Tibial artery (tissue), 4 donors: Measurements from ENCODE around the gene TCF4.
A peak's percentile ranks its signal among the peaks of the same experiment; 100 is the strongest.

Experiments
- DNase-seq, 2 donors: peaks; one replicate each; pipeline ENCODE4 v3.0.0-alpha.2; 2019
- H3K27ac ChIP-seq, 2 donors: fragments of 200-600 bp; sonication (generic) in 1 of 2; 1 replicate in 1 of 2; 2 replicates in 1 of 2; pipeline ENCODE4 v1.5.1; 2018 to 2019; ENCODE audit warnings: mild to moderate bottlenecking in 1 of 2
- H3K27me3 ChIP-seq, 2 donors: fragments of 200-600 bp; sonication (generic) in 1 of 2; one replicate each; pipeline versions ENCODE4 v1.5.1 to v1.6.0; 2016 to 2019
- H3K36me3 ChIP-seq, 3 donors: fragments of 200-600 bp; sonication (generic) in 2 of 3; one replicate each; pipeline ENCODE4 v1.5.1; 2016 to 2019; ENCODE audit warnings: mild to moderate bottlenecking in 2 of 3
- H3K4me1 ChIP-seq, 4 donors: fragments of 200-600 bp; sonication (generic) in 2 of 4; 1 replicate in 3 of 4; 2 replicates in 1 of 4; pipeline ENCODE4 v1.5.1; 2016 to 2019
- H3K4me3 ChIP-seq, 2 donors: fragments of 200-600 bp; sonication (generic) in 1 of 2; 1 replicate in 1 of 2; 2 replicates in 1 of 2; pipeline ENCODE4 v1.5.1; 2018 to 2019; ENCODE audit warnings: mild to moderate bottlenecking in 2 of 2
- H3K9me3 ChIP-seq, 3 donors: fragments of 200-600 bp; sonication (generic) in 1 of 3; one replicate each; pipeline ENCODE4 v1.5.1; 2016 to 2019
- CTCF ChIP-seq, 2 experiments: fragments of 200-600 bp in 1 of 2; fragments of 450-650 bp in 1 of 2; IDR thresholded peaks; one replicate each; pipeline ENCODE4 v1.5.1; 2017 to 2019; ENCODE audit warnings: antibody characterized with exemption in 2 of 2, mild to moderate bottlenecking in 1 of 2, moderate library complexity in 1 of 2
- intact Hi-C: fragments of 100-400 bp; cut with DNase I; formaldehyde crosslinking; loops from one replicate; pipeline ENCODE4 v1.15.0; 2023; ENCODE audit warnings: low total_unique reads

TCF4 gene

DNA sequence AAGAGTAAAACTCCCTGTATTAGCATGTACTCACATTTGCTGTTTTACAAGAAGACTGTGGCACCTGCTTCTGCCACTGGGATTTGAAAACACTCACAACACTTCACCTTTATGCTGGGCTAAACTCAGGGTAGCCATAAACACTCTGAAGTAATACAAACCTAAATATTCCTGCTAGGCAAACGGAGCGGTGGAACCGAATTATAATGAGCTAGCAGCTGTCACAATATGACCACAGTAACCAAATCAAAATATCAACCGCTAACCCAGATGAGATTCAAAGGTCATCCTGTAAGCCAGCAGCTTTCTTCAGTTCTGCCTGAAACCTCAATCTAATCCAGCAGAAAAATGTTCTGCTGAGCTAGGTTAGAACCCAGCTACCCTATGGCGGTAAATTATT, 132.1 kb downstream of the TCF4 start:
- no peak overlapping the region for H3K27ac ChIP-seq
- H3K36me3 ChIP-seq: no peaks in the 10 kb centered on the region
- no peak for DNase-seq
- peaks cover 0 to 17% (median 11%) of the 10 kb centered on the region in 4 donors for H3K4me1 ChIP-seq
- intact Hi-C loops: no loop called here
- TF ChIP-seq CTCF (IDR thresholded peaks at IDR 0.05): no peak
- no peaks in the 10 kb centered on the region for H3K9me3 ChIP-seq
- no peak overlapping the region for H3K4me3 ChIP-seq
- H3K27me3 ChIP-seq: no peaks in the 10 kb centered on the region

DNA sequence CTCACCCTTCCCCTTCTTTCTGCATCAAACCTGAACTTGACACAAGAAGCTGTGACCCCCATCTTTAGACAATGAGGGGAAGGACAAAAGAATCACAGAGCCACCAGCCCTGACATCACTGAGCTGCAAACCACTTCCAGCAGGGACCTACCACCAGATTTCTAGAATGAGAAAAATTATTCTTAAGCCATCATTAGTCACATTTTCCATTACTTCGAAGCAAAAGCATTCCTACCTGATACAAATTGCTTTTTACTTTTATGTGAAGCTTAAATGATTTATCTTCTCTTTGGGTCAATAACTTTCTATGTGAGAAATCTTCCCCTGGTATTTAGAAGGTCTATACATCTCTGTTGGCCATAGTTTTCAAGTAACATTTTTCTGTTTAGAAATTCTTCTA, 134.8 kb downstream of the TCF4 start:
- no peak for TF ChIP-seq CTCF (IDR thresholded peaks at IDR 0.05)
- intact Hi-C loops: no loop called here
- Histone ChIP-seq H3K27me3 (no peaks in the 10 kb centered on the region), H3K4me3 (no peak overlapping the region), H3K9me3 (no peaks in the 10 kb centered on the region), H3K27ac (no peak overlapping the region), H3K36me3 (no peaks in the 10 kb centered on the region), H3K4me1 (peaks cover 0 to 17% (median 11%) of the 10 kb centered on the region in 4 donors)
- DNase-seq: no peak

- TF ChIP-seq CTCF (IDR thresholded peaks at IDR 0.05): no peak
- DNase-seq: peak in 1 of 2 donors; percentile 27
- peaks cover 0 to 17% (median 11%) of the 10 kb centered on the region in 4 donors for H3K4me1 ChIP-seq
- no peaks in the 10 kb centered on the region for H3K27me3 ChIP-seq
- H3K4me3 ChIP-seq: no peak overlapping the region
- H3K36me3 ChIP-seq: no peaks in the 10 kb centered on the region
- no peaks in the 10 kb centered on the region for H3K9me3 ChIP-seq
- intact Hi-C loops: no loop called here
- H3K27ac ChIP-seq: peak overlapping the region in 1 of 2 donors; percentile 20
Observed at GRCh38 chr18:55452123-55452611, 135.8 kb downstream of the TCF4 start.

DNA sequence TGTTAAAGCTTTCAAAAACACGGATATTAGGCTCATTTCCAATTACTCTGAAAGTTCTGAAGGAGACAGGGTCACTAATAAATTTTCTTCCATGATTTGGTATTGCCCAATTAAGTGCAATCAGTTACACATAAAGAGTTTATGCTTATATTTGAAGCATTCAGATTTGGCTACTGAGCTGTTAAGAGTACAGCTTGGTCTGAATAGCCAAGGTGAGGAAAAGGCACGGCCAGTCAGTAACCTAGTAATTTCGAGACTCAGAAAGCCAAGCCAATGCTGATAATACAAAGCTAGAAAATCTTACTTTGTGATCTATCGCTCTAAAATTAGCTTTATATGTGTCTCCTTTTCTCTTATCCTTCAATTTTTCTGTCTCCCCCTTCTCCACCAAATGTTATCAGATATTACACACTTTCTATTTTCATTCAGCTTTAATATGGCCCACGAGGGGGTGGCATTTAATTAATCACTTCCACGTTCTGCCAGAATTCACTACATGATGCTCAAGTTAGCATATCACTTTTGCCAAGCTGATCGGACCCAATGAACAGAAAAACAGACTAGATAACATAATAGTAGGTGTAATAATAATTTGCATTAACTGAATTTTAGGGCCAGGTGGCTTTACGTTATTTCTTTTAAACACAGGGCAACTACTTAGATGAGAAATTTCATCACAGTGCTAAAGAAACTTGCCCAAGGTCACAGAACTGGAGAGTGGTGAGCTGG, 138.4 kb downstream of the TCF4 start:
- TF ChIP-seq CTCF (IDR thresholded peaks at IDR 0.05): no peak
- Histone ChIP-seq H3K36me3 (no peaks in the 10 kb centered on the region), H3K4me3 (no peak overlapping the region), H3K4me1 (peaks cover 0 to 17% (median 12%) of the 10 kb centered on the region in 4 donors), H3K27ac (no peak overlapping the region), H3K9me3 (no peaks in the 10 kb centered on the region), H3K27me3 (no peaks in the 10 kb centered on the region)
- intact Hi-C loops: no loop called here
- no peak for DNase-seq

DNA sequence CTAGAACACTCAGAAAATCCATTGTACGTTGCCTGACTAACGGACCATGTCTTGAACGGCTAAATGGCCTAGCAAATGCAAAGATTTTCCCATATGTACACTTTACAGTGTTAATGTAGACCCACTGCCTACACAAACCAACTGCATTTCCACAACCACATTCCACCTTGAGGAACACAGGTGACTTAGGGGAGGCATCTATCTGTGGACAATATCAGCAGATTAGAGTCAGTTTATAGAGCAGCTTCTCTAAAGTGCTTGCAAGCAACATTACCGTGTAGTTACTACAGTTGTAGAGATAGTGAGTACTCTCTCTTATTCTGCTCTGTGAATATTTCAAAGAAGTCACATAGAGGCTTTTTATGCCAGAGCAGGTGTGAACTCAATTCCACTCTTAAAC, 139.6 kb downstream of the TCF4 start:
- TF ChIP-seq CTCF (IDR thresholded peaks at IDR 0.05): no peak
- Histone ChIP-seq H3K9me3 (no peaks in the 10 kb centered on the region), H3K27me3 (no peaks in the 10 kb centered on the region), H3K4me1 (peaks cover 0 to 22% (median 12%) of the 10 kb centered on the region in 4 donors), H3K36me3 (no peaks in the 10 kb centered on the region), H3K4me3 (no peak overlapping the region), H3K27ac (no peak overlapping the region)
- intact Hi-C loops: no loop called here
- no peak for DNase-seq
